ENCODE results near the gene SPEF2.

Gene SPEF2

DNA sequence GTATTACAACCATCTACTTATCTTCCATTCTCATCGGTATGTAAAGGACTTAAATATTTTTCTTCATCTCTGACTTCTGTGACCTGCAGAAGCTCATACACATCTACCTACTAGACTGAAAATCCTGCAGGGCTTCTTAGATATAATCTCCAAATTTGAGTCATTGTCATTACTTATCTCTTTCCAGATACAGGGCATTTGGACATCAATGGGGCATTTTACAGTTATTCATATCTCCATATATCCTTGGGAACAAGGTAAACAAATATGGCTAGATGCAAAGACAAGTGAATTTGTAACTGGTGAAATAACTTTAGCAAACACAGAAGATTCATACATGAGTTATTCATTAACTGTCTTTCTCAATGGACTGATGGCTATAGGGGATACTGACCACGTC lies 201.4 kb downstream of the SPEF2 start:
- no peak overlapping the region for H3K4me3 ChIP-seq (ENCODE audit: low read depth, low read length)
- TF ChIP-seq POLR2A (IDR thresholded peaks at IDR 0.05; ENCODE audit: extremely low read depth, insufficient read length) (no peak), MYC (IDR thresholded peaks at IDR 0.05; ENCODE audit: low read depth, low read length) (no peak)
- TF ChIP-seq, protein P1, sequence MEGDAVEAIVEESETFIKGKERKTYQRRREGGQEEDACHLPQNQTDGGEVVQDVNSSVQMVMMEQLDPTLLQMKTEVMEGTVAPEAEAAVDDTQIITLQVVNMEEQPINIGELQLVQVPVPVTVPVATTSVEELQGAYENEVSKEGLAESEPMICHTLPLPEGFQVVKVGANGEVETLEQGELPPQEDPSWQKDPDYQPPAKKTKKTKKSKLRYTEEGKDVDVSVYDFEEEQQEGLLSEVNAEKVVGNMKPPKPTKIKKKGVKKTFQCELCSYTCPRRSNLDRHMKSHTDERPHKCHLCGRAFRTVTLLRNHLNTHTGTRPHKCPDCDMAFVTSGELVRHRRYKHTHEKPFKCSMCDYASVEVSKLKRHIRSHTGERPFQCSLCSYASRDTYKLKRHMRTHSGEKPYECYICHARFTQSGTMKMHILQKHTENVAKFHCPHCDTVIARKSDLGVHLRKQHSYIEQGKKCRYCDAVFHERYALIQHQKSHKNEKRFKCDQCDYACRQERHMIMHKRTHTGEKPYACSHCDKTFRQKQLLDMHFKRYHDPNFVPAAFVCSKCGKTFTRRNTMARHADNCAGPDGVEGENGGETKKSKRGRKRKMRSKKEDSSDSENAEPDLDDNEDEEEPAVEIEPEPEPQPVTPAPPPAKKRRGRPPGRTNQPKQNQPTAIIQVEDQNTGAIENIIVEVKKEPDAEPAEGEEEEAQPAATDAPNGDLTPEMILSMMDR (IDR thresholded peaks at IDR 0.05; ENCODE audit: low read depth, low read length), result no peak
- TF ChIP-seq, protein P2, sequence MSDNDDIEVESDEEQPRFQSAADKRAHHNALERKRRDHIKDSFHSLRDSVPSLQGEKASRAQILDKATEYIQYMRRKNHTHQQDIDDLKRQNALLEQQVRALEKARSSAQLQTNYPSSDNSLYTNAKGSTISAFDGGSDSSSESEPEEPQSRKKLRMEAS (IDR thresholded peaks at IDR 0.05; ENCODE audit: low read depth, low read length), result no peak
- no peak for DNase-seq (ENCODE audit: low read depth)

DNA sequence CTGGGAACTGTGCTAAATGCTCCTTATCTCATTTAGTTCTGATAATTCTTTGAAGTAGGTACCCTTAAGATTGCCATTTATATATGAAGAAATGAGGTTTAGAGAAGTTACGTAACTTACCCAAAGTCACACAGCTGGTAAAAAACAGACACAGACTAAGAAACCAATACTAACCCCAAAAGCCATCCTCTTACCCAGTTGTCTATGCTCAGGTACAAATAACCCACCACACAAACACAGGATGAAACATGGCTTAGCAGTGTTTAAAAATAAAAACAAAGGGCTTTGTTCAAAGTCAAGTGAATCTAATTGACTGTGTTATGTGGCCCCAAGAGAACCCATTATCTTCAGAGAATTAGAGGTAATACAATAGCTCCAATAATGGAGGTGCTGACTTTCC lies 202.0 kb downstream of the SPEF2 start:
- TF ChIP-seq MYC (IDR thresholded peaks at IDR 0.05; ENCODE audit: low read depth, low read length) (no peak), POLR2A (IDR thresholded peaks at IDR 0.05; ENCODE audit: extremely low read depth, insufficient read length) (no peak)
- TF ChIP-seq, protein P1 (IDR thresholded peaks at IDR 0.05; ENCODE audit: low read depth, low read length), result no peak
- TF ChIP-seq, protein P2 (IDR thresholded peaks at IDR 0.05; ENCODE audit: low read depth, low read length), result no peak
- no peak for DNase-seq (ENCODE audit: low read depth)
- H3K4me3 ChIP-seq (ENCODE audit: low read depth, low read length), result no peak overlapping the region

DNA sequence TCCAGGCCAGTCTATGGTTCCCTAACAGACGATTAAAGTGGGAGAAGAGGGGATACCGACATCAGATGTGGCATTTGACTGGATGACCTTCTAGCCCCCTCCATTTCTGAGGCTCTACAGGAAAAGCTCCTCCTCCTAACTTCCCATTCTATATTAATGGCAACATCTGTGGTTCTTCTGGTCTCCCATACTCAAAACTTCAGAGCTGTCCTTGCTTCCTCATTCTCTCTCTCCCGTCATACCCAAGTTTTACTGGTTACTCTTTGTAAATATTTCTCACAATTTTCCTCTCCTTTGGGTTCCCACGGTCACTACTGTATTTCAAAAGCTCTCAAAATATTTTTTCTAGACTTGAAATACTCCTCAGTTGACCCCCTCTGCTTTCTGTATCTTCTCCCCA lies 203.1 kb downstream of the SPEF2 start:
- no peak for DNase-seq (ENCODE audit: low read depth)
- TF ChIP-seq, protein P1 (IDR thresholded peaks at IDR 0.05; ENCODE audit: low read depth, low read length), result no peak
- TF ChIP-seq MYC (IDR thresholded peaks at IDR 0.05; ENCODE audit: low read depth, low read length), result no peak
- TF ChIP-seq POLR2A (IDR thresholded peaks at IDR 0.05; ENCODE audit: extremely low read depth, insufficient read length), result no peak
- TF ChIP-seq, protein P2 (IDR thresholded peaks at IDR 0.05; ENCODE audit: low read depth, low read length), result no peak
- H3K4me3 ChIP-seq (ENCODE audit: low read depth, low read length), result no peak overlapping the region

DNA sequence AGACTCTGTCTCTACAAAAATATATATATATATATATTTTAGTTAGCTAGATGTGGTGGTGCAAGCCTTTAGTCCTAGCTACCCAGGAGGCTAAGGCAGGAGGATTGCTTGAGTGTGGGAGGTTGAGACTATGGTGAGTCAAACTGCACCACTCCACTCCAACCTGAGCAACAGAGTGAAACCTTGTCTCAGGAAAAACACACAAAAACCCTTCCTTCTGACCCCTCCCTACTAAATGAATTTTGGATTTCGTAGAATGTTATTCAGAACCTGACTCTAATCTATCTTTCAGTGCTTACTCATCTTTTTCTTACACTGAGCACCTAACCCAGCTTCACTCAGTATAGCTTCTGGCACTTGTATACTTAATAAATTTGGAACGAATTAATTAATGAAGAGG lies 203.8 kb downstream of the SPEF2 start:
- H3K4me3 ChIP-seq (ENCODE audit: low read depth, low read length), result no peak overlapping the region
- no peak for DNase-seq (ENCODE audit: low read depth)
- no peak for TF ChIP-seq MYC (IDR thresholded peaks at IDR 0.05; ENCODE audit: low read depth, low read length)
- no peak for TF ChIP-seq POLR2A (IDR thresholded peaks at IDR 0.05; ENCODE audit: extremely low read depth, insufficient read length)
- TF ChIP-seq, protein P1 (IDR thresholded peaks at IDR 0.05; ENCODE audit: low read depth, low read length), result no peak
- TF ChIP-seq, protein P2 (IDR thresholded peaks at IDR 0.05; ENCODE audit: low read depth, low read length), result no peak

DNA sequence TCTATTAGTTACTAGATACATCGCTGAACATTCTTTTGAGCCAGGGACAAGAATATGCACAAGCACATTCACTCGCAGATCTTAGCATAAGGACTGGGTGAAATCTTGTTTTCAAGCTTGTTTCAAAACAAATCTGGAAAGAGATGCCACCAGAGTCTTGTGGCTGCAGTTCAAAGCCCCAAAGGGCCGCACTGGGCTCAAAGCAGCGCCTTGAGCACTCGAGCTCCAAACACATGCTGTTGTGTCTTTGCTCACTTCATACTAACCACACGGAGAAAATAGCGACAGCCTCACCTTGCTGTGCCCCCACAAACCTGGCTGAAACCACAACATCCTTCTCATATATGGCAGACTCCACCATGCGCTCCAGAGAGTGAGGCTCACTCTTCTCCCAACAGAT lies 204.8 kb downstream of the SPEF2 start:
- no peak for DNase-seq (ENCODE audit: low read depth)
- TF ChIP-seq POLR2A (IDR thresholded peaks at IDR 0.05; ENCODE audit: extremely low read depth, insufficient read length) (no peak), MYC (IDR thresholded peaks at IDR 0.05; ENCODE audit: low read depth, low read length) (no peak)
- TF ChIP-seq, protein P1 (IDR thresholded peaks at IDR 0.05; ENCODE audit: low read depth, low read length), result no peak
- TF ChIP-seq, protein P2 (IDR thresholded peaks at IDR 0.05; ENCODE audit: low read depth, low read length), result no peak
- no peak overlapping the region for H3K4me3 ChIP-seq (ENCODE audit: low read depth, low read length)

Measured in NB4 (cell line).